HG02678 (cell line): ENCODE data around the gene PWP1.

Experiments
- ATAC-seq: cut with Tn5 transposase; IDR thresholded peaks from one replicate; pipeline ENCODE4 v1.9.1; 2021; ENCODE audit warnings: mild to moderate bottlenecking, moderate library complexity; ENCODE audit not compliant: unreplicated experiment

Gene PWP1

GRCh38 chr12:107732365-107732764, 46.8 kb downstream of the PWP1 start:
- no peak for ATAC-seq

GRCh38 chr12:107734139-107734538, 48.5 kb downstream of the PWP1 start:
- no peak for ATAC-seq

- ATAC-seq: no peak
Observed at GRCh38 chr12:107735763-107736162, 50.2 kb downstream of the PWP1 start.

- ATAC-seq: peak; percentile 97
Observed at GRCh38 chr12:107736914-107737313, 51.3 kb downstream of the PWP1 start.

- no peak for ATAC-seq
Observed at GRCh38 chr12:107748472-107748871, 62.9 kb downstream of the PWP1 start.

GRCh38 chr12:107749083-107749482, 63.5 kb downstream of the PWP1 start:
- no peak for ATAC-seq

GRCh38 chr12:107759410-107759809, 73.8 kb downstream of the PWP1 start:
- ATAC-seq: no peak

DNA sequence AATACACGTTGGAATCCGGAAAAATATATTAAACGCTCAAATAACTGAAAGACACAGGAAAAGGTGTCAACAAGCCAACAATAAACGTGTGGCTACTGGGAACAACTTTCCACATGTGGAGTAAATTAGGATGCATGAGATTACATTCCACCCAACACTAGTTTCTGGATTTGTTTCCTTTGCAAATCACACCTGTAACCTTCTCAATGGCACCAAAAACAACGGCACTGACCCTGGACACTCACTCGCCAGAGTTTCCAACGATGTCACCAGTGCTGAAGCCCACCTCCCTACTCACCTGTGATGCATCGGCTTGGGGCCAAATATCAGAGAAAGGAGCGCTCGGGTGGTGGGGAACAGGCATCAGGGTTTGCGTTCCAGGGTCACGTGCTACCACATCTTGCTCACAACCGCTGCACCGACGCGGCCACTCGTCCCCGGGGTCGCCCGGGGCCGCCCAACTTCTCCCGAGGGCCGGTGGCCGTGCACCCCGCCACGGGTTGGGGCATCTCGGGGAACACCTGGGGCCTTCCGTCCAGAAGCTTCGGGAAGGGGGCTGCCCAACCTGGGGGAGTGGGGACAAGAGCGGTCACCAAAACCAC, 74.7 kb downstream of the PWP1 start:
- peak; percentile 18 for ATAC-seq

DNA sequence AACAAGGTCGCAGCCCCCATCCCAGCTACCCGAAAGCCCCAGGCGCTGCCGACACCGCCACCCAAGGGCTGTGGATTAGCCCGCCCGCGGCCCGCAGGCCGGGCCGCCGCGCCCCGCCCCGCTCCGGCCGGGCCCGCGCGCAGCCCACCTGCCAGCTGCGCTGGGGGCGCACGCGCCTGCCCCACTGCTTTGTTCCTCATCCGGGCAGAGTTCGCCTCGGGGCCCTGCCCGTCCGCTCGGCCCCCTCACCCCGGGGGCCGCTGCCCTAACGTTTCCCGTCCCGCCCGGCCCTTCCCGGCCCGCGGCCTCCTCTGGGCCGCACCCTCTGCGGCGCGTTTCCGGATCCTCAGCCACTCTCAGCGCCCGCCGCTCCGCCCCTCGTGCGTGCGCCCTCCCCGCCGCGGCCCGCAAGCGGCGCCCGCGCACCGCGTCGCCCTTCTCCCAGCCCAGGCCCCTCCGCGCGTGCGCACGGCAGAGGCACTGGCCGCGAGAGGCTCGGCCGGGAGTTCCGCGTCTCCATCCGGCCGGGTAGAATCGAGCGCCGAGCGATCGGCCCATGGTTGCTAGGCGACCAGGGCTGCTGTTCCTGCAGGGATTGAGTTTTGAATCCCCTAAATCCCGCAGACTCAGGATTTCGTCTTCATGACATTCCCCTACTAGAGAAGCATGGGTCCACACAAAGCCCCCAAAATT, 75.4 kb downstream of the PWP1 start, which contains the start of gene PRDM4:
TSS of gene PRDM4 (minus strand) at position 329 of the 693 bp plus-strand sequence. CDS start 622 bp downstream, outside the sequence.
- peak; percentile 95 for ATAC-seq

- ATAC-seq: no peak
Observed at GRCh38 chr12:107761502-107761904, 75.9 kb downstream of the PWP1 start.
